Heart left ventricle (tissue), 16 donors: ENCODE measurements around the gene PHF1. TPM values are rescaled to one million over a fixed set of nuclear protein-coding genes. Genes with fewer than 3 reads are reported as not detected.

Experiments used
- ATAC-seq, 4 donors: fragments of 200-7000 bp; cut with Tn5 transposase; one replicate each; pipeline ENCODE4 v1.9.1; 2020 to 2022; ENCODE audit warnings: moderate library complexity in 4 of 4, mild to moderate bottlenecking in 3 of 4, moderate number of reproducible peaks in 1 of 4
- DNase-seq, 5 donors: peaks; one replicate each; pipeline ENCODE4 v3.0.0-alpha.2; 2020
- H3K27ac ChIP-seq, 12 donors: fragments of 200-600 bp; sonication (generic) in 4 of 12; one replicate each; pipeline versions ENCODE4 v1.5.0 to v1.8.0; 2016 to 2022; ENCODE audit warnings: mild to moderate bottlenecking in 2 of 12
- H3K27me3 ChIP-seq, 9 donors: fragments of 200-600 bp; sonication (generic) in 2 of 9; one replicate each; pipeline versions ENCODE4 v1.5.1 to v1.8.0; 2016 to 2022; ENCODE audit warnings: mild to moderate bottlenecking in 3 of 9
- H3K36me3 ChIP-seq, 9 donors: fragments of 200-600 bp; sonication (generic) in 2 of 9; one replicate each; pipeline versions ENCODE4 v1.5.0 to v1.8.0; 2018 to 2022; ENCODE audit warnings: mild to moderate bottlenecking in 2 of 9
- H3K4me1 ChIP-seq, 12 donors: fragments of 200-600 bp; sonication (generic) in 4 of 12; one replicate each; pipeline versions ENCODE4 v1.5.0 to v1.8.0; 2016 to 2022; ENCODE audit warnings: mild to moderate bottlenecking in 3 of 12
- H3K4me3 ChIP-seq, 12 donors: fragments of 200-600 bp; sonication (generic) in 4 of 12; one replicate each; pipeline versions ENCODE4 v1.5.0 to v1.8.0; 2017 to 2022; ENCODE audit warnings: mild to moderate bottlenecking in 9 of 12, moderate library complexity in 4 of 12
- H3K9me3 ChIP-seq, 12 donors: fragments of 200-600 bp; sonication (generic) in 4 of 12; one replicate each; pipeline versions ENCODE4 v1.5.0 to v1.8.0; 2016 to 2022; ENCODE audit warnings: mild to moderate bottlenecking in 1 of 12
- POLR2A ChIP-seq, 2 donors: fragments of 450-650 bp; IDR thresholded peaks; one replicate each; pipeline ENCODE4 v1.6.1; 2017; ENCODE audit warnings: antibody characterized with exemption in 2 of 2, mild to moderate bottlenecking in 2 of 2, moderate library complexity in 2 of 2
- WGBS, 4 donors: extraction: QIAGEN DNeasy Blood & Tissue Kit in 2 of 4; methylation state at CpG; one replicate each; pipeline versions ENCODE4 v1.1.5 to v1.1.7; 2013 to 2018; 5-methylcytosine and 5-hydroxymethylcytosine counted together
- intact Hi-C, 10 donors: fragments of 100-400 bp; cut with DNase I; formaldehyde crosslinking; loops; one replicate each; pipeline versions ENCODE4 v1.11.1 to v1.14.2; 2022
- polyA plus RNA-seq, 2 donors: library from polyadenylated mRNA; stranded (reverse); fragments of 200-250 nt; gene quantifications; one replicate each; pipeline ENCODE4 v1.2.3, GENCODE V29; 2013
- total RNA-seq, 9 donors: library from RNA; depleted of rRNA in 2 of 9; stranded (reverse); fragments of >200 nt in 2 of 9; fragmentation: NEBNext Ultra II Directional in 3 of 9; extraction: Animal tissue kit (Norgen Biotek cat#: 25700) in 3 of 9; gene quantifications; one replicate each; pipeline versions ENCODE4 v1.1.0 to v1.2.4, GENCODE V29; 2016 to 2023
- TF ChIP-seq, protein P1 (sequence below), 12 donors: fragments of 200-600 bp; sonication (generic) in 4 of 12; IDR thresholded peaks; one replicate each; pipeline versions ENCODE4 v1.5.0 to v1.8.0; 2018 to 2022; ENCODE audit warnings: antibody characterized with exemption in 12 of 12, mild to moderate bottlenecking in 5 of 12
- donor health status: ischemic (EF 13 %, LVEDD 7.1; RV severe dilation, severe dysfunction).
- donor health status: healthy with polysubstance abuse.
- donor health status: DM: no; HTN: yes; CAD: no.
- donor health status: DM: no; HTN: no; CAD: no.
- donor health status: ischemic (EF 25% LVEDD 6.9; RV normal size, moderate dysfunction).
- donor health status: ischemic (EF 25% LVEDD 5.7; RV mildly dilated, moderate dysfunction).
- donor health status: healthy.
- donor health status: DM: yes; HTN: yes; CAD: no.
- donor health status: ischemic (EF 35%, LVEDD 5.7; RV mildly dilated, moderate dysfunction).
- donor health status: nonischemic (EF 11% LVEDD 7.7; RV severe dilation, severe dysfunction).
- donor health status: DM: yes; HTN: yes; CAD: no.
- donor health status: PGD.
- donor health status: ischemic (EF 29% LVEDD 5.4; RV normal size, mild dysfunction).
- donor health status: nonischemic (EF 23%, LVEDD 6.1; RV moderate dilation, normal function).

Gene PHF1
- total and polyA plus RNA-seq, 11 donors, result 43.0 to 82.1 (median 50.0) TPM

DNA sequence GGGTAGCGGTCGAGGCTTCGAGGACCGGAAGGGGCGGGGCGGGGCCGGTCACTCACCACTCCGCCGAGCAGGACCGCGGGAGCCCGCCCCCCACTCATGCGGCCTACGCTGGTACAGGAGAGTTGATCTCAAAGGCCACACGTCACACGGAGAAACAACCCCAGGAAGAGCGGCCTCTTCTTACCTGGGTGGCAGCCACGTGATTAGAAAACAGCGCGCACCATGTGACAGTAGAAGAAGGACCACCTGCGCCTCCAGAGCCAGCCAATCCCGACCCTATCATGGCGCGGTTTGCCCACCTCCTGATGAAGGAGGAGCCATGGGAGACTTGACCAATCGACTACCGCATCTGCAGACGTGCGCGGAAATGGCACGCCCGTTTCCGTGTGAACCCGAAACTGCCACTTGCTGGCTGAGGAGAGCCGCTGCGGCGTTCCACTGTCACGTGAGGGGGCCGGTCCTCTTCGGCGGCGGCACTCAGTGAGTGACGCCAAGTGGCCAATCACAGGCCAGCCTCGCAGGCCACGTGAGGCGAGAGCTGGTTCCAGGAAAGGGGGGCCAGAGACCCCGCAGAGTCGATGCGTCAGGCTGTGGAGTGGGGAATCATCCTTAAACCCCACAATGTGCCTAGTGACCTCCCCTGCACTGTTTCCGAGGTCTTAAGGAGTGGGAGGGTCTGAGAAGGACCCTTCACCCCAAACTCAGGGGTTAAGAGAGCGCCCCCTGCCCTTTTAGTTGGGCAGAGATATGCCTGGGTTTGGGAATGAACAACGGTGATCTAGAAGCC, 7.3 kb downstream of the PHF1 start, which contains the start of gene CUTA:
TSS of gene CUTA (minus strand) at position 205 of the 787 bp plus-strand sequence. CDS start at position 98, 107 bp downstream.
- intact Hi-C loops, result loop anchor here in 2 of 10 donors (1.0 to 10.0 kb wide), 3 partner anchors 8 to 157 kb away; partner anchors contain the start of gene KIFC1 (in 1 of the 2)
- TF ChIP-seq, protein P1, sequence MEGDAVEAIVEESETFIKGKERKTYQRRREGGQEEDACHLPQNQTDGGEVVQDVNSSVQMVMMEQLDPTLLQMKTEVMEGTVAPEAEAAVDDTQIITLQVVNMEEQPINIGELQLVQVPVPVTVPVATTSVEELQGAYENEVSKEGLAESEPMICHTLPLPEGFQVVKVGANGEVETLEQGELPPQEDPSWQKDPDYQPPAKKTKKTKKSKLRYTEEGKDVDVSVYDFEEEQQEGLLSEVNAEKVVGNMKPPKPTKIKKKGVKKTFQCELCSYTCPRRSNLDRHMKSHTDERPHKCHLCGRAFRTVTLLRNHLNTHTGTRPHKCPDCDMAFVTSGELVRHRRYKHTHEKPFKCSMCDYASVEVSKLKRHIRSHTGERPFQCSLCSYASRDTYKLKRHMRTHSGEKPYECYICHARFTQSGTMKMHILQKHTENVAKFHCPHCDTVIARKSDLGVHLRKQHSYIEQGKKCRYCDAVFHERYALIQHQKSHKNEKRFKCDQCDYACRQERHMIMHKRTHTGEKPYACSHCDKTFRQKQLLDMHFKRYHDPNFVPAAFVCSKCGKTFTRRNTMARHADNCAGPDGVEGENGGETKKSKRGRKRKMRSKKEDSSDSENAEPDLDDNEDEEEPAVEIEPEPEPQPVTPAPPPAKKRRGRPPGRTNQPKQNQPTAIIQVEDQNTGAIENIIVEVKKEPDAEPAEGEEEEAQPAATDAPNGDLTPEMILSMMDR (IDR thresholded peaks at IDR 0.05), result peak in 11 of 12 donors; percentile 23 to 64 (median 50)
- peak in 1 of 2 donors; percentile 63 for TF ChIP-seq POLR2A (IDR thresholded peaks at IDR 0.05)
- peak; percentile 94 to 97 (median 96) for ATAC-seq
- peak; percentile 100 for DNase-seq
- Histone ChIP-seq H3K36me3 (peaks cover 0 to 38% (median 35%) of the 10 kb centered on the region in 9 donors), H3K9me3 (no peaks in the 10 kb centered on the region), H3K27ac (peak within 1 kb of the TSS; percentile 83 to 97 (median 92)), H3K27me3 (no peaks in the 10 kb centered on the region), H3K4me1 (peaks cover 0 to 40% (median 25%) of the 10 kb centered on the region in 12 donors), H3K4me3 (peak within 1 kb of the TSS; percentile 30 to 80 (median 65))
- WGBS, 4 donors, result 0 to 1% (median 1%) methylated on average over 36 to 51 of the region's 51 CpGs

DNA sequence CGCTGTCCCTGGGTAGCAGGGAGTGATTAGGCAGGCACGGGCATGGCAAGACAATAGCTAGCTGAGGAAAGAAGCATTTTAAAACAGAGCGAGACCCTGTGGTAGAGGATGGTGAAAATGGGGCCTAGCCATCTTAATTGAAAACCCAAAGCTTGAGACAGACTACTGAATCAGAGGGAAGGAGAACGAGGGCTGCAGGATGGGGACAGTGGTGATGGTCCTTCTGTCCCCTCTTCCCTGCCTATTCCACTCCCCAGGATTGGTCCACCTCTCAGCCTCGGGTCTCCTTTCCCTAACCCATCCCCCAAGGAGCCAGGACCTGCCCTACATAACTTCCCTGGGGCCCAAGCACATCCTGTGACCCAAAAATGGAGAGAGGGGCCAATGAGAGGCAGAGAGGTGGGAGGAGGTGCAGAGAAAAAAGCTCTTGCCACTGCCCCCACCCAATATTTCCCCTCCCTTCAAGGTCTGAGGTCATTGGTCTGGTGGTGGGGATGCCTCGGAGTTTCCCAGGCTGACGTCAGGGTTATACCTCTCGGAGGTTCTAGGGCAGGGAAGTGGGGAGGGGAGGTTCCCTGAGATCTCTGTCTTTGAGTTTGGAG, 8.0 kb downstream of the PHF1 start:
- H3K9me3 ChIP-seq, result no peaks in the 10 kb centered on the region
- H3K4me1 ChIP-seq, result peaks cover 0 to 40% (median 24%) of the 10 kb centered on the region in 12 donors
- WGBS, 4 donors, result 40 to 48% (median 43%) methylated on average over 8 of the region's 8 CpGs

DNA sequence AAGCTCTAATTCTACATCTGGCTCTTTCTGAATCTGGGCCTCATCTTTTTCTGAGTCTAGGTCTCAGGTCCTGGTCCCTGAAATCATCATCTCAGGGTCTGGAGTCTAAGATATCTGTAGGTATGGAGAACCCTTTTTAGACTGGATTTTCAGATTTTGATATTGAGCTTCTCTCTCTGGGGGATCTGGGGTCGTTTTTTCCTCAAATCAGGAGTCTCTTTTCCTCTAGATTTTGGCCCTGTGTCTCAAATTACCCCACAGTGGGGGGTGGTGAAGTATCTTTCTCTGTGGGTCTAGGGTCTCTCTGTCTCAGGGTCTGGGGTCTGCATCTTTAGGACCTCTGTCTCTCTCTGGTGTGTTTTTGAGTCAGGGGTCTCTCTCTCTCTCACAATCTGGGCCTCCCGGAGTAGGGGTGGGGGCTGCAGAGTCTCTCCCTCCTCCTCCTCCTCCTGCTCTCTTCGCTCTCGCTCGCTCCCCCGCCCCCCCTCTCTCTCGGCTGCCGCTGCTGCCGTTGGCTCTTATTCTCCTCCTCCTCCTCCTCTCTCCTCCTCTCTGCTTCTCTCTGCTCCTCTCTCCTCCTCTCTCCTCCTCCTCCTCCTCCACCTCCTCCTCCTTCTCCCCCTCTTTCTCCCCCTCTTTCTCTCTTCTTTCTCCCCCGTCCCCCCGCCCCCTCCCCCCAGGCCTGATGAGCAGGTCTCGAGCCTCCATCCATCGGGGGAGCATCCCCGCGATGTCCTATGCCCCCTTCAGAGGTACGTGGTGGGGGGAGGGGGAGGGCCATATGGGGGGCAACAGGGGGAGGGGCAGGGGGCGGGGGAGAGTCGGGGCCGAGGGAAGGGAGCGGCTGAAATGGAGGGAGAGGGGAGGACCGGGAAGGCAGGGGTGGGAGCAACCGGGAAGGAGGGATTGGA, 9.0 kb downstream of the PHF1 start, which contains the start of gene SYNGAP1:
TSS of gene SYNGAP1 (plus strand) at position 486 of the 911 bp plus-strand sequence. CDS start at position 686, 200 bp downstream.
- TF ChIP-seq, protein P1 (IDR thresholded peaks at IDR 0.05), result no peak
- TF ChIP-seq POLR2A (IDR thresholded peaks at IDR 0.05), result peak in 1 of 2 donors; percentile 19
- 5 to 10% (median 6%) methylated on average over 21 to 22 of the region's 22 CpGs for WGBS, 4 donors
- Histone ChIP-seq H3K4me1 (peaks cover 0 to 51% (median 31%) of the 10 kb centered on the region in 12 donors), H3K27me3 (no peaks in the 10 kb centered on the region), H3K27ac (peak within 1 kb of the TSS; percentile 83 to 97 (median 92)), H3K9me3 (no peaks in the 10 kb centered on the region), H3K4me3 (peak within 1 kb of the TSS in 9 of 12 donors; percentile 28 to 64 (median 40)), H3K36me3 (peaks cover 0 to 20% (median 19%) of the 10 kb centered on the region in 9 donors)
- intact Hi-C loops, result loop anchor here in 4 of 10 donors (10.0 kb wide), 1 partner anchor 155 kb away; no protein-coding TSS in a partner anchor
- DNase-seq, result peak in 4 of 5 donors; percentile 60 to 76 (median 68)
- no peak for ATAC-seq

More for the DNA sequence above, 8.0 kb downstream of the PHF1 start:
- Histone ChIP-seq H3K27me3 (no peaks in the 10 kb centered on the region), H3K4me3 (peak overlapping the region in 11 of 12 donors; percentile 11 to 80 (median 66)), H3K36me3 (peaks cover 0 to 31% (median 28%) of the 10 kb centered on the region in 9 donors), H3K27ac (peak overlapping the region; percentile 83 to 97 (median 92))
- ATAC-seq (no peak), DNase-seq (peak in 1 of 5 donors; percentile 32)
- TF ChIP-seq POLR2A (IDR thresholded peaks at IDR 0.05), result no peak
- TF ChIP-seq, protein P1 (IDR thresholded peaks at IDR 0.05), result no peak
- intact Hi-C loops, result loop anchor here in 2 of 10 donors (1.0 to 10.0 kb wide), 3 partner anchors 8 to 156 kb away; partner anchors contain the start of gene KIFC1 (in 1 of the 2)
